GM13977 (cell line): ENCODE results near the gene VPS52.

ENCODE experiments used
- DNase-seq: peaks from one replicate; pipeline ENCODE4 v3.0.0; 2012; ENCODE audit warnings: low spot score
- CTCF ChIP-seq: IDR thresholded peaks from 2 replicates; pipeline ENCODE4 v1.5.1; 2012; ENCODE audit warnings: mild to moderate bottlenecking, control low read depth; ENCODE audit not compliant: insufficient read depth; ENCODE audit errors: extremely low read depth, missing control alignments
- in situ Hi-C: fragments of 300-500 bp; cut with MboI; formaldehyde crosslinking; loops from one replicate; pipeline ENCODE4 v1.12.0; 2022; ENCODE audit warnings: low sequenced_read_pairs, low pct_unique_long_range_greater_than_20kb, mixed read lengths, inconsistent platforms; ENCODE audit not compliant: unreplicated experiment

VPS52 gene

GRCh38 chr6:33201147-33201545, 70.5 kb downstream of the VPS52 start:
- in situ Hi-C loops: no loop called here
- DNase-seq: no peak
- TF ChIP-seq CTCF: peak; percentile 15
